HG03095 (cell line): ENCODE measurements around the gene TTC3.
"Not testable (repeated sequence)": the region's sequence is repeated elsewhere in the genome, so short reads cannot be mapped to it uniquely, and the experiment has no call there.

ENCODE experiments used
- ATAC-seq: cut with Tn5 transposase; IDR thresholded peaks from one replicate; pipeline ENCODE4 v1.9.1; 2021; ENCODE audit warnings: moderate library complexity; ENCODE audit not compliant: unreplicated experiment

TTC3 gene

GRCh38 chr21:37219761-37220432 lies 146.8 kb downstream of the TTC3 start:
- ATAC-seq, result no peak

GRCh38 chr21:37220433-37220980 lies 147.5 kb downstream of the TTC3 start:
- ATAC-seq, result peak; percentile 31

- ATAC-seq, result peak; percentile 84
These were observed 148.1 kb downstream of the TTC3 start for GRCh38 chr21:37220981-37221664.

GRCh38 chr21:37222248-37222647 lies 149.2 kb downstream of the TTC3 start:
- not testable (repeated sequence) for ATAC-seq

- no peak for ATAC-seq
These were observed 150.8 kb downstream of the TTC3 start for GRCh38 chr21:37223804-37224345.

GRCh38 chr21:37224861-37225839 lies 152.1 kb downstream of the TTC3 start:
- no peak for ATAC-seq

- no peak for ATAC-seq
These were observed 153.2 kb downstream of the TTC3 start for GRCh38 chr21:37226041-37226920.

- ATAC-seq, result no peak
These were observed 154.3 kb downstream of the TTC3 start for GRCh38 chr21:37227071-37228002.

GRCh38 chr21:37228003-37228400 lies 154.9 kb downstream of the TTC3 start:
- ATAC-seq, result no peak

GRCh38 chr21:37230632-37231248 lies 157.7 kb downstream of the TTC3 start:
- ATAC-seq, result no peak

- ATAC-seq, result no peak
These were observed 158.2 kb downstream of the TTC3 start for GRCh38 chr21:37231249-37231645.

GRCh38 chr21:37231671-37232070 lies 158.6 kb downstream of the TTC3 start:
- ATAC-seq, result no peak

GRCh38 chr21:37232274-37233018 lies 159.4 kb downstream of the TTC3 start:
- ATAC-seq, result peak; percentile 81

- no peak for ATAC-seq
These were observed 160.6 kb downstream of the TTC3 start for GRCh38 chr21:37233551-37234146.

- no peak for ATAC-seq
These were observed 164.3 kb downstream of the TTC3 start for GRCh38 chr21:37237346-37237745.

GRCh38 chr21:37237764-37238163 lies 164.7 kb downstream of the TTC3 start:
- no peak for ATAC-seq

GRCh38 chr21:37240978-37241377 lies 167.9 kb downstream of the TTC3 start:
- no peak for ATAC-seq
